Neural cell (in vitro differentiated cells): Measurements from ENCODE around the gene ZNF555. TPM values are rescaled to one million over a fixed set of nuclear protein-coding genes. Genes with fewer than 3 reads are reported as not detected.

Source experiments
- H2AFZ ChIP-seq: fragments of 200-600, 300-800 bp; sonication (generic), shearing (Covaris generic); 2 replicates; pipeline ENCODE4 v1.6.0; 2014; ENCODE audit warnings: low read depth, mild to moderate bottlenecking, antibody characterized with exemption, low read length, moderate library complexity
- H3F3A ChIP-seq: fragments of 200-600 bp; shearing (Covaris generic); 2 replicates; pipeline ENCODE4 v1.6.1; 2016; ENCODE audit warnings: mild to moderate bottlenecking, moderate library complexity, mixed read lengths, antibody characterized with exemption, low read length; ENCODE audit not compliant: insufficient read depth, poor library complexity, severe bottlenecking
- H3K27ac ChIP-seq: fragments of 200-600, 300-800 bp; sonication (generic), shearing (Covaris generic); 2 replicates; pipeline ENCODE4 v1.5.1; 2014; ENCODE audit warnings: mild to moderate bottlenecking, low read length, moderate library complexity
- H3K27me3 ChIP-seq: fragments of 300-800, 200-600 bp; sonication (generic), shearing (Covaris generic); 2 replicates; pipeline ENCODE4 v1.6.0; 2014; ENCODE audit warnings: mild to moderate bottlenecking, low read depth, low read length, moderate library complexity; ENCODE audit not compliant: insufficient read depth
- H3K36me3 ChIP-seq: fragments of 300-800, 200-600 bp; sonication (generic), shearing (Covaris generic); 2 replicates; pipeline ENCODE4 v1.5.1; 2014; ENCODE audit warnings: mild to moderate bottlenecking, antibody characterized with exemption, low read length, moderate library complexity; ENCODE audit not compliant: insufficient read depth
- H3K4me2 ChIP-seq: fragments of 300-800, 200-600 bp; sonication (generic), shearing (Covaris generic); 2 replicates; pipeline ENCODE4 v1.6.0; 2014; ENCODE audit warnings: mild to moderate bottlenecking, low read length
- H3K4me3 ChIP-seq: fragments of 300-800, 200-600 bp; sonication (generic), shearing (Covaris generic); 2 replicates; pipeline ENCODE4 v1.5.1; 2014; ENCODE audit warnings: mild to moderate bottlenecking, low read length, moderate library complexity
- H3K79me2 ChIP-seq: fragments of 200-600 bp; shearing (Covaris generic); replicated peaks from 2 replicates; pipeline ENCODE4 v1.6.0; 2014; ENCODE audit warnings: mild to moderate bottlenecking, low read length, moderate library complexity; ENCODE audit not compliant: insufficient read depth
- H3K9ac ChIP-seq: fragments of 300-800, 200-600 bp; sonication (generic), shearing (Covaris generic); 2 replicates; pipeline ENCODE4 v1.6.1; 2016; ENCODE audit warnings: mild to moderate bottlenecking, low read length, mixed read lengths
- H3K9me2 ChIP-seq: fragments of 200-600 bp; shearing (Covaris generic); 2 replicates; pipeline ENCODE4 v1.6.1; 2016; ENCODE audit warnings: mild to moderate bottlenecking, low read length, mixed read lengths; ENCODE audit not compliant: insufficient read depth
- H3K9me3 ChIP-seq: fragments of 200-600, 300-800 bp; sonication (generic), shearing (Covaris generic); 2 replicates; pipeline ENCODE4 v1.6.1; 2016; ENCODE audit warnings: mild to moderate bottlenecking, mixed run types, low read length, moderate library complexity, mixed read lengths
- H4K20me1 ChIP-seq: fragments of 200-600 bp; shearing (Covaris generic); 2 replicates; pipeline ENCODE4 v1.6.1; 2016; ENCODE audit warnings: mild to moderate bottlenecking, mixed run types; ENCODE audit not compliant: insufficient read depth
- CTCF ChIP-seq: fragments of 450-650 bp; IDR thresholded peaks from 2 replicates; pipeline ENCODE4 v1.5.1; 2014; ENCODE audit warnings: antibody characterized with exemption, mild to moderate bottlenecking, moderate library complexity; ENCODE audit not compliant: poor library complexity, severe bottlenecking
- EP300 ChIP-seq: fragments of 450-650 bp; conservative IDR thresholded peaks from 2 replicates; pipeline ENCODE4 v1.6.1; 2014; ENCODE audit warnings: antibody characterized with exemption, mild to moderate bottlenecking, moderate library complexity; ENCODE audit not compliant: poor library complexity, severe bottlenecking
- EZH2 ChIP-seq: fragments of 200-600, 300-800 bp; shearing (Covaris generic), sonication (generic); IDR thresholded peaks from 2 replicates; pipeline ENCODE4 v1.6.1; 2014; ENCODE audit warnings: antibody characterized with exemption, low read length, borderline replicate concordance, mild to moderate bottlenecking; ENCODE audit not compliant: insufficient read depth, poor library complexity, severe bottlenecking
- MXI1 ChIP-seq: fragments of 450-650 bp; conservative IDR thresholded peaks from 2 replicates; pipeline ENCODE4 v1.6.1; 2014; ENCODE audit warnings: antibody characterized with exemption, mild to moderate bottlenecking; ENCODE audit not compliant: poor library complexity, severe bottlenecking
- POLR2AphosphoS5 ChIP-seq: IDR thresholded peaks from 2 replicates; pipeline ENCODE4 v1.6.1; 2012
- RAD21 ChIP-seq: fragments of 450-650 bp; conservative IDR thresholded peaks from 2 replicates; pipeline ENCODE4 v1.6.1; 2014; ENCODE audit warnings: antibody characterized with exemption, mild to moderate bottlenecking, moderate library complexity
- REST ChIP-seq: IDR thresholded peaks from 2 replicates; pipeline ENCODE4 v1.6.1; 2012; ENCODE audit warnings: borderline replicate concordance
- SMC3 ChIP-seq: fragments of 450-650 bp; conservative IDR thresholded peaks from 2 replicates; pipeline ENCODE4 v1.6.1; 2014; ENCODE audit warnings: antibody characterized with exemption, mild to moderate bottlenecking, moderate library complexity; ENCODE audit not compliant: poor library complexity
- TAF1 ChIP-seq: IDR thresholded peaks from 2 replicates; pipeline ENCODE4 v1.6.1; 2012; ENCODE audit warnings: low read depth
- polyA plus RNA-seq: library from polyadenylated mRNA; depleted of rRNA; stranded (reverse); fragments of >200 nt; gene quantifications from 2 replicates; pipeline ENCODE4 v1.2.3, GENCODE V29; 2014

Gene ZNF555
- polyA plus RNA-seq, 1 donor from 2014 or later: 6.5 TPM

DNA sequence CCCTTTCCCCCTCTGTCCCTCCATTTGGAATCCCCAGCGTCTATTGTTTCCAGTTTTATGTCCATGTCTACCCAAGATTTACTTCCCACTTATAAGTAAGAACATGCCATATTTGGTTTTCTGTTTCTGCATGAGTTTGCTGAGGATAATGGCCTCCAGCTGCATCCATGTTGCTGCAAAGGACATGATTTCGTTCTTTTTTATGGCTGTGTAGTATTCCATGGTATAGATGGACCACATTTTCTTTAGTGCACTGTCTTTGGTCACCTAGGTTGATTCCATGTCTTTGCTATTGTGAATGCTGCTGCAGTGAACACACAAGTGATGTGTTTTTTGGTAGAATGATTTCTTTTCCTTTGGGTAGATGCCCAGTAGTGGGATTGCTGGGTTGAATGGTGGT, 3.8 kb downstream of the ZNF555 start:
- Histone ChIP-seq H3K9me3 (peaks cover 11% of the 10 kb centered on the region), H3K27me3 (no peaks in the 10 kb centered on the region), H3K79me2 (peaks cover 18% of the 10 kb centered on the region), H3K27ac (no peak overlapping the region), H3F3A (no peaks in the 10 kb centered on the region), H2AFZ (no peak overlapping the region), H3K36me3 (peaks cover 5% of the 10 kb centered on the region), H3K4me3 (no peak overlapping the region), H3K9me2 (no peaks in the 10 kb centered on the region), H4K20me1 (no peaks in the 10 kb centered on the region), H3K4me2 (no peak overlapping the region), H3K9ac (no peak overlapping the region)
- no peak for TF ChIP-seq MXI1
- no peak for TF ChIP-seq CTCF
- no peak for TF ChIP-seq EP300
- no peak for TF ChIP-seq RAD21
- no peak for TF ChIP-seq POLR2AphosphoS5
- no peak for TF ChIP-seq SMC3
- TF ChIP-seq REST: no peak

DNA sequence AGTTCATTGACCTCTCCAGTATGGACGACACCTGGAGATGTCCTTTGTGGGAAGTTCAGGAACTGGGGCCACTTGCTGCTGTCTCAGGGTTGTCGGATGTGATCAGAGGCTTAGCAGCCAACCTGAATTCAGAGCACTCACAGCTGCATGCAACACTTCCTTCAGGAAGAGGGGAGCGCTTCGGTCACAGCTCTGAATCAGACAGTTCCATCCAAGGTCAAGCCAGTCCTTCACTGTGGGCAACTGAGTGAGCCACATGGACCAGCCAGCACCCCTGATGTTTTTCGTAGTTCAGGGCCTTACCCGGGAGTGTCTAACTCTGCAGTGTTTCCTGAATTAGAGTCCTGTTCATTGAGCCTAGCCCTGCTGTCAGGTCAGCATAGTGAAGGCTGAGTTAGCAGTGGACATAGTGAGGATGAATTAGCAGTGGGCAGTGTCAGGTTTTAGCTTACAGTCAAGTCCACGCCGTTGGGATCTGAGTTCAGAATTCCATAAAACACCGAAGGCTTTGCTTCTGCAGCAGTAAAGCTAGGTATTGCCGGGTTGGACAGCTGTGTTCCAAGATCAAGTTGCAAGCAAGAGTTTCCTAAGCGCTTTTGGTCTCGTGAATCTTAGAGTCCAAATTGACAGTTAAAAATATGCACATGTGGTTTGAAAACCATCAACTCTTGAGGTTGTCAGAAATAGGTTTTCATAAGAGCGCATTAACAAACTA, 5.1 kb downstream of the ZNF555 start:
- H3K4me3 ChIP-seq: no peak overlapping the region
- H3K27ac ChIP-seq: no peak overlapping the region
- H3K9me3 ChIP-seq: peaks cover 11% of the 10 kb centered on the region
- H3F3A ChIP-seq: no peaks in the 10 kb centered on the region
- H3K36me3 ChIP-seq: peaks cover 5% of the 10 kb centered on the region
- no peaks in the 10 kb centered on the region for H4K20me1 ChIP-seq
- H3K79me2 ChIP-seq: peaks cover 18% of the 10 kb centered on the region
- TF ChIP-seq MXI1 (no peak), POLR2AphosphoS5 (no peak), SMC3 (no peak), TAF1 (no peak), CTCF (no peak), REST (no peak), RAD21 (no peak), EP300 (no peak), EZH2 (no peak)
- no peak overlapping the region for H2AFZ ChIP-seq
- no peak overlapping the region for H3K9ac ChIP-seq
- H3K27me3 ChIP-seq: no peaks in the 10 kb centered on the region
- no peak overlapping the region for H3K4me2 ChIP-seq
- no peaks in the 10 kb centered on the region for H3K9me2 ChIP-seq
